Measurements from ENCODE around the gene PLOD3.

The PLOD3 gene

GRCh38 chr7:101166909-101167644 is 50.3 kb downstream of the PLOD3 start:
- in situ Hi-C loops (cut with MboI; ENCODE audit: low sequenced_read_pairs) = no loop called here

DNA sequence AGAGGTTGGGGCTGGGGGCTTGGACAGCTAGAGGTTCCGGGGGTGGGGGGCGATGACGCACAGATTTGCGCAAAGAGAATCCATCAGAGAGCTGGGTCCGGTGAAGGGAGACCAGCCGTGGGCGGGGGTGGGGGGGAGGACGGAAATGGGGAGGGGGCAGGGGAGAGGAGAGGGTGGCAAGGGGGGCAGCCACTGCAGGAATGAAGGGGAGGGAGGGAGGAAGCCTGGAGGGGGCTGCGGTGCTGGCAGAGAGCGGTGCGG is 50.8 kb downstream of the PLOD3 start:
- in situ Hi-C loops (cut with MboI; ENCODE audit: low sequenced_read_pairs) = no loop called here

GRCh38 chr7:101165958-101166647 is 51.3 kb downstream of the PLOD3 start:
- in situ Hi-C loops (cut with MboI; ENCODE audit: low sequenced_read_pairs) = no loop called here

- in situ Hi-C loops (cut with MboI; ENCODE audit: low sequenced_read_pairs) = no loop called here
Observed at GRCh38 chr7:101165075-101165957, 52.1 kb downstream of the PLOD3 start, which contains the start of gene VGF. Gene VGF (minus strand): TSS chr7:101165569. CDS start chr7:101164843, 726 bp downstream.

DNA sequence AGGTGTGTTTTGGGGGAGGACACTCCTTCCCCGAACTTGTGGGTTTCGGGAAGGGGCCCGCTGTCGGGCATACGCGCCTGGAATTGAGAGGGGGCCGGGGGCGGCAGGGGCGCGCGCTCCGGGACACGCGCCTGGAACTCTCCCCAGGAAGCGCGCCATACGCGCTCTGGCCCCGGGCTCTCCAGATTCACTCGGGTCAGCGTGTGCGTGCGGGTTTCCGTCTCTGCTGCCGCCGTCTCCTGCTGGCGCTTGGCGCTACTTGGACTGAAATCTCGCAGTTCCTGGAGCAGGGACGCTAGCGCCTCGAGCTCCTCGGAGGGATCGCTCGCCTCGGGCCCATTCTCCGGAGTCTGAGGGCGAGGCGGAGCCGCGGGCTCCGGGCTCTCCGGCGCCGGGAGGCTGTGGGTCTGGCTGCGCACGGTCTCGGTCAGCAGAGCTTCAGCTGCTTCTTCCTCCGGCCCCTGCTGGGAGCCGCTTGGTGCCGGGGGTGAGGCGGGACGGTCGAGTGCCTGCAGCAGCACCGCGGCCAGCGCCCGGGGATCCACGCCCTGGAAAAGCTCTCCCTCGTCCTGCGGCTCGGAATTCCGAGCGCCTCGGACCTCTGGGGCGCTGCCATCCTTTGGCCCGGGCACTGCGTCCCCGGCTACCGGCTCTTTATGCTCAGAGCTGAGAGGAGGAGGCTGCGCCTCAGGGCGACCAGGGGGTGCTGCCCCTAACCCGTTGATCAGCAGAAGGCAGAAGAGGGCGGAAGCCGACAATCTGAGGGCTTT is 53.1 kb downstream of the PLOD3 start:
- in situ Hi-C loops (cut with MboI; ENCODE audit: low sequenced_read_pairs) = no loop called here

DNA sequence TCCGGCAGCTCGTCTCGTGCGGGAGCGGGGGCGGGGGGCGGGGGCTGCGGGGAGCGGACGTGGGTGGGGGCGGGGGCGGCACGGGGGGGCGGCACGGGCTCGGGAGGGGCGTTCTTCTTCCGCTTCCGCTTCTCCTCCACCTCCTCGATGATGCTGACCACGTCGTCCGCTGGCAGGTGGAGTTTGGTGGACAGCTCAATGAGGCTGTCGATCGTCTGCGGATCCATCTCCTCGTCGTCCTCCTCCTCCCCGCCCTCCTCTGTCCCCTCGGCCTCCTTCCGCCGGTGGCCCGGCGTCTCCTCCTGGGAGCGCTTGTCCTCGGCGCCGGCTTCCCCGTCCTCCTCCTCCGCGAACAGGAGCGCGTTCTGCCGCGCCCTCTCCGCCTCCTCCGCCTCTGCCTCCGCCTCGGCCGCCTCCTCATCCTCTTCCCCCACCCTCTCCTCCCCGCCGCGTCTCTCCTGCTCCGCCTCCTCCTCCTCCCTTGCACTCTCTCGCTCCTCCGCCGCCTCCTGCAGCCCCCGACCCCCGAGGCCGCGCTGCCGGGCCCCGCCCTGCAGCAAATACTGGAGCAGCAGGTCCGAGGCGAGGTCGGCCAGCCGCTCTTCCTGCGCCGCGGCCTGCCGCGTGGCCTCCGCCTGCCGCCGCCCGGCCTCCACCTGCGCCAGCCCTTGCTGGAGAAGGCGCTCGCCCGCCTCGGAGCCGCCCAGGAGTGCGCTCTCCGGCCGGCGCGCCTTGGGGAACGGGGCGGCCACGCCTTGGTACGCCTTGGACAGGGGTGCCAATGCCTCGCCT is 53.9 kb downstream of the PLOD3 start:
- in situ Hi-C loops (cut with MboI; ENCODE audit: low sequenced_read_pairs) = no loop called here

GRCh38 chr7:101162551-101163278 is 54.7 kb downstream of the PLOD3 start:
- in situ Hi-C loops (cut with MboI; ENCODE audit: low sequenced_read_pairs) = no loop called here

GRCh38 chr7:101161692-101162471 is 55.5 kb downstream of the PLOD3 start:
- in situ Hi-C loops (cut with MboI; ENCODE audit: low sequenced_read_pairs) = no loop called here

DNA sequence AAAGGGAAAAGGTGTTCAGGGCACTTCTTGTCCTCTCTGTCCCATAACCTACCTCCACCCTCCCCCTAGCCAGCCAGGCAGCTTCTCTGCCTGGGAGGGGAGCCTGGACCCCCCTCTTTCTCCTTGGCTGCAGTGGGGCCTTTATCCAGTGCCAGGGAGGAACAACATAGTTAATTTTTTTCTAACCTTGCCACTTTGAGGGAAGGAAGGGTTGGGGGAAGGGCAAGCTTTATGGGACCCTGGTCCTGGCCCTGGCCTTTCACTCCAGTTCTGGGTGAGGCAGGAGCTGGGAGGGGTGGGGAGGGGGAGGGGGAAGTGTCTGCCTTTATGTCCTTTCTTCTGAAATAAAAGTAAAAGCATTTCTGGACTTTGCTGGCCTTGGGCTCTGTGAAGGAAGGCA is 56.5 kb downstream of the PLOD3 start:
- in situ Hi-C loops (cut with MboI; ENCODE audit: low sequenced_read_pairs) = no loop called here

GRCh38 chr7:101159696-101160674 is 57.4 kb downstream of the PLOD3 start:
- in situ Hi-C loops (cut with MboI; ENCODE audit: low sequenced_read_pairs) = no loop called here

DNA sequence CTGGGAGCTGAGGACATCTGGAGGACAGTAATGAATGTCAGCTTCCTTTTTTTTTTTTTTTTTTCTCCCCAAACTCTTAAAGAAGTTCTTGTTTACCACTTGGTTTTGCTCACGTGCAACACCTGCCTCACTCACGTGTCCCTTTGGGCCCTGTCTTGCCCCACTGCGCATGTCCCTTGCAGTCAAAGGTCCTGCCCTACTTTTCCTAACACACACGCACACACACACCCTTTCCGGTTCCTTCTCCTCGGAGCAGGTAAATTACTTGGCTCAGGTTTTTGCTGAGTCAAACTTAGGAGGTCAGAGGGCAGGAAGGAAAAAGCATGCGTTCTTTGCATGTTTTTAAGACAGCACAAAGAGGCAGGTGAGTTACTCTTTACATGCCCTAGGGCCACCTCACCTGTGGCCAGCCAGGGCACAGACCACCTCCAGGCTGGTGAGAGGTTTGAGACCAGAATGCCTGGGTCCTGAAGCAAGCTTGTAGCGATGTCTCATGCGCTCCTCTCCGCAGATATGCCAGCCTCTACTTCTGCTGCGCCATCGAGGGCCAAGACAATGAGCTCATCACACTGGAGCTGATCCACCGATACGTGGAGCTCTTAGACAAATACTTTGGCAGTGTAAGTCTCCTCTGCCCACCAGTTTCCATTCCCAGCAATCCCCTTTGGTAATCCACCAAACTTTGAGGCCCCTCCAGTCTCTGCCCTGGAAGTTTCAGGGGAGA is 60.4 kb downstream of the PLOD3 start:
- in situ Hi-C loops (cut with MboI; ENCODE audit: low sequenced_read_pairs) = no loop called here

DNA sequence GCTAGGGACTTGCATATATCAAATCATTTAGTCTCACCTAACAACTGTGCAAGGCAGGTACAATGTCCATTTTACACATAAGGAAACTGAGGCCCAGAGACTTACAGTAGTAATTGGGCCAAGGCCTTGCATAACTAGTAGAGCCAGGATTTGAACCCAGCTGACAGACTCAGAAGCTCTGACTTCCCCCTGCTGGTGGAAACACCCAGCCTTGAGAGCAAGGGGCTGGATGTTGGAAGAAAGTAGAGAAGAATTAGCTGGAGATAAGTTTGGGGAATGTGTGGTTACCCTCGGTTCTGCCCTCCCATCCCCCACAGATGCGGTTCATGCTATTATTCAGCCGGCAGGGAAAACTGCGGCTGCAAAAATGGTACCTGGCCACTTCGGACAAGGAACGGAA is 61.1 kb downstream of the PLOD3 start:
- in situ Hi-C loops (cut with MboI; ENCODE audit: low sequenced_read_pairs) = no loop called here

Data from HL-60/S4 treated with retinoic acid at 250 ng/mL for 4 days and 3 days (cell line).